GM12872 (cell line): ENCODE results near the gene DUSP6.

Source experiments
- CTCF ChIP-seq: IDR thresholded peaks from 3 replicates; pipeline ENCODE4 v1.5.1; 2011; ENCODE audit warnings: low read depth, mild to moderate bottlenecking, low read length, moderate library complexity; ENCODE audit not compliant: insufficient read depth

The DUSP6 gene

GRCh38 chr12:89390802-89391673 is 38.7 kb upstream of the DUSP6 start:
- TF ChIP-seq CTCF: no peak

GRCh38 chr12:89389755-89390661 is 37.7 kb upstream of the DUSP6 start:
- no peak for TF ChIP-seq CTCF

- TF ChIP-seq CTCF: no peak
Measured at GRCh38 chr12:89386138-89386537, 33.8 kb upstream of the DUSP6 start.

- no peak for TF ChIP-seq CTCF
Measured at GRCh38 chr12:89384807-89385206, 32.5 kb upstream of the DUSP6 start.

- TF ChIP-seq CTCF: no peak
Measured at GRCh38 chr12:89384050-89384758, 31.9 kb upstream of the DUSP6 start.

- TF ChIP-seq CTCF: no peak
Measured at GRCh38 chr12:89383235-89384049, 31.1 kb upstream of the DUSP6 start.
